HG02981 (cell line): ENCODE data around the gene TINAG.

Experiments used
- ATAC-seq: cut with Tn5 transposase; IDR thresholded peaks from one replicate; pipeline ENCODE4 v1.9.1; 2021; ENCODE audit warnings: mild to moderate bottlenecking, moderate library complexity; ENCODE audit not compliant: unreplicated experiment

The TINAG gene, protein sequence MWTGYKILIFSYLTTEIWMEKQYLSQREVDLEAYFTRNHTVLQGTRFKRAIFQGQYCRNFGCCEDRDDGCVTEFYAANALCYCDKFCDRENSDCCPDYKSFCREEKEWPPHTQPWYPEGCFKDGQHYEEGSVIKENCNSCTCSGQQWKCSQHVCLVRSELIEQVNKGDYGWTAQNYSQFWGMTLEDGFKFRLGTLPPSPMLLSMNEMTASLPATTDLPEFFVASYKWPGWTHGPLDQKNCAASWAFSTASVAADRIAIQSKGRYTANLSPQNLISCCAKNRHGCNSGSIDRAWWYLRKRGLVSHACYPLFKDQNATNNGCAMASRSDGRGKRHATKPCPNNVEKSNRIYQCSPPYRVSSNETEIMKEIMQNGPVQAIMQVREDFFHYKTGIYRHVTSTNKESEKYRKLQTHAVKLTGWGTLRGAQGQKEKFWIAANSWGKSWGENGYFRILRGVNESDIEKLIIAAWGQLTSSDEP

GRCh38 chr6:54308289-54308985, at the start of gene TINAG:
Gene TINAG (plus strand): TSS chr6:54308441. CDS start chr6:54308551, 110 bp downstream.
- ATAC-seq: peak; percentile 51

DNA sequence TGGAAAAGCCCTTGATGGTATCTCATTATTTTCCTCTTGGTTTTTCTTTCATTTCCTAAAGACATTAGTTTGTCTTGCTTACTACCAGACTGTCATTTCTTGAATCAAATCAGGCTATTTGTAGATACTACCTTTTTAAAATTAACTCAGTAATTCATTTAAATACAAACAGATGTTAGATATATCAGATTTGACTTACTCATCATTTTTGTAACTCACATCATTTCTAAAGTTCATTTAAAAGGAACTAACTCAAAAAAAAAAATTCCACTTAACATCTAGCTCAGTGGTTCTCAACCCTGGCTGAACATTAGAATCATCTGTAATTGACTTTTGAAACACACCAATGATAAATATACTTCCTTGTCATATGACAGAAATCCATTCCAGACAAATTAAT, 48.2 kb upstream of the TINAG start:
- ATAC-seq: no peak

DNA sequence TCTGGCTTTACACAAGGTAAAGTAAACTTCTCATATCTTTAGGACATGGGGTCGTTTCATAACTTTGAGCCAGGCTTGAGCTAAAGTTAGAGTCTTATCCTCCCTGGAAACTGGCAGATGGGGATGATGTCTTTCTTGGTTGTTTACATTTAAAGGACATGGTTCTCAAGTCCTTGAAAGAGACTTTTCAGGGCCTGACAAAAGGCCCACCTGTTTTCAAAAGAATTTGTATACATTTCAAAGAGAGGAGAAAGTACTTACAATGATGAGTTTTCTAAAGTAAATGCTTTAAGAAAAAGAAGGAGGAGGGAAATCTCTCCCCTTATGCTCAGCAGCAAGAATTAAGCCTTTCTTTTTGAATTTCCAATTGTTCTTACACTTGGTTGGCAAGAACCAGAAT, 45.7 kb upstream of the TINAG start:
- ATAC-seq: no peak

DNA sequence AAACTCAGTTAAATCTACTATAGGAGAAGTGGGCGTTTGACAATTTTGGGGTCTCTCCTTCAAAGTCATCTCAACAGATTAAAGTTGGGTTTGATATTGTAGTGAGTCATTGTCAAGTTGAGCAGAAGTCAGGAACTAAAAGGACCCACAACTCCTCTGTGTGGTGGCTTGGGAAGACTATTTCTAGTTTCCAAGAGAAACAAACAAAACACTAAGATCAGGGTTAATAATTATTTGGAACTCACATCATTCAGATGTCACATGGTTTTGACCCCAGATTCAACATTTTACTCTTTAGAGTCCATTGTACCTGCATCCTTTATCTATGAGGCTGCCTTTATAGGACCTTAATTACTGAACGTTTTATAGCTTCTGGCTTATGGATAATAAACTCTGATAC, 45.3 kb upstream of the TINAG start:
- ATAC-seq: no peak

- ATAC-seq: no peak
Measured at GRCh38 chr6:54264581-54265272, 43.5 kb upstream of the TINAG start.

DNA sequence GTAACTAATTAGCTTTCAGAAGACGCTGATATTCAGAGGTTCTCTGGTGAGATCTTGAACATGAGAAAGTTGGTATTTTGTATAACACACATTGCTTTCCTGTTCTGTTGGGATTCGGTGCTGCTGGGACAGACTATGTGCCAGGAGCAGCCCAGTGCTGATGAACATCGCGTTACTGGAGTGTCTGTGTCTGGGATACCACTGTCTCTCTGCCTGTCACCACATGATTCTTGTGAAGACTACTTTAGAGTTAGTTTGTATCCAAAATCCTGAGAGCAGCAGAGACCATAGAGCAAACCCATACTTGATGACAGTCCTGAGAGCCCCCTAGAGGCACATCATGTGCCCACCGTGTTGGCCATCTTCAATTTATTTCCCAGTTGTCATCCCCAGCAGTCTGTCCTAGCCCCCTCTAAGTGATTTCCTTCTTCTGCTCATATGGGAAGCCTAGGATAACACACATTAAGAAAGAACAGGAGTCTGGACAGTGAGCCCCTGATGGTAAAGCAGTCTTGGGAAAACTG, 41.8 kb upstream of the TINAG start:
- ATAC-seq: no peak

GRCh38 chr6:54267798-54268197, 40.4 kb upstream of the TINAG start:
- ATAC-seq: peak; percentile 45

- ATAC-seq: no peak
Measured at GRCh38 chr6:54273214-54273820, 34.9 kb upstream of the TINAG start.

GRCh38 chr6:54274383-54274782, 33.9 kb upstream of the TINAG start:
- no peak for ATAC-seq

DNA sequence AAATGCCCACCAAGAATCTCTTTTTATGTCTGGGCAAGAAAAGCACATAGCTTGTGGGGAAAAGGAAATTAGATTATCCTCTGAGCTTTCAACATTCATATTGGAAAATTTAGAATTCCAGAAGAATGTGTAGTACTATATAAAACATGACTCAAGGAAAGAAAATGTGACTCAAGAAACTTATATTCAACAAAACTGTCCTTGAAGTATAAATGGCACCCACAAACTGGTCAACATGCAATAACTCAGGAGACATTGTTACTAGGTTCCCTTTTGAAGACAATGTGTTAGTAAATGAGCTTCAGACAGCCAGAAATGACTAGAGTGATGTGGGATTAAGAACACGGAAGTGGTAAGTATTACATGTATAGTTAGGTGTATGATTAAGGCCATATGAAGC, 26.1 kb upstream of the TINAG start:
- ATAC-seq: no peak

GRCh38 chr6:54284161-54284860, 23.9 kb upstream of the TINAG start:
- ATAC-seq: no peak

DNA sequence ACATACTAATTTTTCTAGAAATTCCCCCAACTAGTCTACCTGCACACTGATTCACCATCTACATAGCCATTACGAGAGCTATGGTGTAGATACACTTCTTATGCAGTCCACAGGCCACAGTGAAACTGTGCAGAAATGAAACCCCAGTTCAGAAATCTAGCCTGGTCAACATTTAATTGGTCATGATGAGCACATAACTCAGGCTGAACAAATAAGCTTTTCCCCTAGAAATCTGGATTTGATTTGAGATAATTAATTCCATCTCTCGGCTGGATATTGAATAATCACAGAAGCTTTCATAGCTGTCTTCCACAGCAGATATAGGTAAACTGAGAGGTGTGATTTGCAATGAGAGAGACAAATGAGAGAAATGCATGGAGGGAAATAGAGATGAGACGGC, 22.6 kb upstream of the TINAG start:
- no peak for ATAC-seq

DNA sequence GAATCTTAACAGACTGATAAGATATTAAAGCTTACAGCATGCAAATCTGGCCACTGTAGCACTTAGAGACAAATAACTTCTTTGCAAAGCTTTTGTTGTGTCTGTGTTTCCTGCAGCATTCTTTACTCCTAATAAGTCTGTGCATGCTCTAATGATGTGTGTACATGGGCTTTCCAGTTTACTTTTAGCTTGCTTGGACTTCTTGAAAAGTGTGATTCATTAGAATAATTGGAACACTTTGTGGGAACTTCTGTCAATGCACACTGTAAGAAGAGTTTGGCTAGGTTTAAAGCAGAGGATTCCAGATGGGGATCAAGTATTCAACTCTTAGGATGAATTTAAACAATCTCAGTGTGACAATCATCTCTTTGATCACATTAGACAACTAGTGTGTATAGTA, 22.1 kb upstream of the TINAG start:
- ATAC-seq: no peak

GRCh38 chr6:54288474-54288873, 19.8 kb upstream of the TINAG start:
- no peak for ATAC-seq

- ATAC-seq: no peak
Measured at GRCh38 chr6:54289426-54289825, 18.8 kb upstream of the TINAG start.

DNA sequence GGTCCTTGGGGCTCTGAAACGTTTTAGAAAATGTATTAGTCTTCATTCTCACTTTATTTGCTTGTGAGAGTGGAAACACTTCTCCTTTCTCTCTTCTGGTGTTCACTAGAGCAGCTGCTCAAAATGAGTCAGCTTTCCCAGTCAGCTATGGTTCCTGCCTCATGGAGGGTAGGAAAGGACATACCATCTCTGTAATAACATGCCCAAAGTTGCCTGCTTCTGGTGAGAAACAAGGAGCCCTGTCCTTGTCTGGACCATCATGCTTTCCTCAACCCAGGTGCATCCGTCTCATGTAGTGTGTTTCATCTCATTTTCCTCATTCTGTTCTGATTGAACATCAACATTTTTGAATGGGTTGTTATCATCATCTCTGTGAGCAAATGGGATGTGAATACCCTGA, 17.1 kb upstream of the TINAG start:
- ATAC-seq: peak; percentile 66

DNA sequence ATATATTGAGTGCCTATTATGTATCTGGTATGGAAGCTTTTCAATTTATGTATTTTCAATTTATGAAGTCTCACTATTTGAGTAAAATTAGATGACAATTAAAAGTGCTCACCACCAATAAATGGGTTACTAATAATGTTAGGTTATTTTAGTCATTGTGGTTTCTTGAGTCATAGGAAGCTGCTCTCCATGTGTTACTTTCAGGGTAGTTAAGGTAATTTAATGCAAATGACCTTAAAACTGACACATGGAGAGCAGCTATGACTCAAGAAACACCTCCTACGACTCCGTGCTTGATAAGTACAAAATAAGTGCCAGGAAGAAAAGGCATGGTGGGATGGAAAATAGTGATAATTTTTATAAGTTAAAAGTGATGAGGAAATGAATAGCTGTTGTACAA, 16.5 kb upstream of the TINAG start:
- ATAC-seq: peak; percentile 97

DNA sequence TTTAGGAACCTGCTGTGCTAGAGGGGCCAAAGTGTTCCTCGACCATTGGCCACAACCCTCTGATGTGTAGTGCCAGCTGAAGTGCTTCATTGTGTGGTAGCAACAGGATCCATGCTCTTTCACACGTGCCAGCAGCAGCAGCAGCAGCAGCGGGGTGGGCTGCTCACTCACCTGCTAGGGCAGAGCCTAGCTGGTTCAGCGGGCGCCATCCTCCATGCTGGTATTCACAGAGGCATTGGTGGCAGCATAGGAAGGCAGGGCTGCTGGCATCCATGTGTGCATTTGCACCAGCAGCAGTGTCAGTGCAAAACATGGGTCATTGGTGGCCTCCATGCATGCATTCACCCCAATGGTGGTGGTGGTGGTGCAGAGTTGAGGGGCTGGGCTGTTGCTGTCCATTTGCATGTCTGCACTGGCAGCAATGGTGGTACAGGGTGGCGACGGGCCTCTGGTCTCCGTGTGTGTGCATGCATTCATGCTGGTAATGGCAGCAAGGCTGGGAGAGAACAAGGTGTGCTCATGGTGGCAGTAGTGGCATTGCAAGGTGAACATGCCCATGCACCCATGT, 13.2 kb upstream of the TINAG start:
- no peak for ATAC-seq

DNA sequence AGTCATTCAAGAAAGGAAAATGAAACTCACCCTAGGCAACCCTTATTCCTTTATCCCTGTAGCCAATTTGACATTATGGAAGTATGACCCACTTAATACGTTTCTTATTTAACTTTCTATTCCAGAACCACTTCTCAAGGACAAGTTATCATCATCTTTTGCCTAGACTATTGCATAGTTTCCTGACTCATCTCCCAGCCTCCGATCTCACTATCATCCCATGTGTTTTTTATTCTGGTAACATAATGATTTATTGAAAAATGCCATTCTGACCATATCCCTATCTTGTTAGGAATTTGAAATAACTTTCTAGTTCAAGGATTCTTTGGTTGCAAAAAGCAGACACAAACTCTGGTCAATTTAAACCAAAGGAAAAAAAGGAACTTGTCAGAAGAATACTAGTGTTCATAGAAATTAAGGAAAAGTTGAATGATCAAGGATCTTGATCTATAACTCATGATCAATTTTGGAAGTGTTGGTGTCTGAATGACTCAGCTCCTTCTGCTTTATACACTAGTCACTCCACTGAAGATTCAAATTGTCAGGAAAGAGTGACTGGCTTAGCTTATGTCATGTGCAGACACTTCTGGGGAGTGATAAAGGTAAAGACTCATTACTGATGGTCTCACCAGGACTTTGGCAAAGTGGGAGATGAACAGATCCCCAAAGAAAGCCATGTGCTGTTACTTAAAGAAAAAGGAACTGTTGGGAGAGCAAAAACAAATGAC, 8.5 kb upstream of the TINAG start:
- ATAC-seq: no peak
